HepG2 (cell line): ENCODE measurements around the gene NCMAP. TPM values are rescaled to one million over a fixed set of nuclear protein-coding genes. Genes with fewer than 3 reads are reported as not detected.

Experiments
- CSRNP1 ChIP-seq: sonication (generic); formaldehyde crosslinking; IDR thresholded peaks from 2 replicates; pipeline ENCODE4 v1.8.1; 2023; ENCODE audit warnings: mild to moderate bottlenecking, missing genetic modification reagents
- HDAC2 ChIP-seq: sonication (generic); formaldehyde crosslinking; IDR thresholded peaks from 2 replicates; pipeline ENCODE4 v1.4.0; 2020; ENCODE audit warnings: missing genetic modification reagents
- KAT7 ChIP-seq: IDR thresholded peaks from 2 replicates; pipeline ENCODE4 v1.6.1; 2018; ENCODE audit warnings: borderline replicate concordance, missing compliant biosample characterization
- PAXIP1 ChIP-seq: sonication (generic); formaldehyde crosslinking; conservative IDR thresholded peaks from 2 replicates; pipeline ENCODE4 v1.4.0; 2020; ENCODE audit warnings: mild to moderate bottlenecking, missing genetic modification reagents, moderate library complexity
- SRSF1 ChIP-seq: fragments of 200-400 bp; formaldehyde crosslinking; optimal IDR thresholded peaks from 2 replicates; pipeline ENCODE3; 2017; ENCODE audit warnings: mild to moderate bottlenecking, low read depth, low read length, moderate library complexity
- TARDBP ChIP-seq: sonication (generic); formaldehyde crosslinking; IDR thresholded peaks from 2 replicates; pipeline ENCODE4 v1.8.0; 2022; ENCODE audit warnings: mild to moderate bottlenecking, missing genetic modification reagents
- TBX3 ChIP-seq: fragments of 450-650 bp; IDR thresholded peaks from 2 replicates; pipeline ENCODE4 v1.6.1; 2017; ENCODE audit warnings: antibody characterized with exemption, mild to moderate bottlenecking, inconsistent platforms, borderline replicate concordance
- WIZ ChIP-seq: sonication (generic); formaldehyde crosslinking; IDR thresholded peaks from 2 replicates; pipeline ENCODE4 v1.5.1; 2020; ENCODE audit warnings: mild to moderate bottlenecking, missing genetic modification reagents
- ZNF10 ChIP-seq: sonication (generic); formaldehyde crosslinking; IDR thresholded peaks from 2 replicates; pipeline ENCODE4 v1.4.0; 2020; ENCODE audit warnings: mild to moderate bottlenecking, low read depth, missing genetic modification reagents, borderline replicate concordance
- ZNF276 ChIP-seq: sonication (generic); formaldehyde crosslinking; IDR thresholded peaks from 2 replicates; pipeline ENCODE4 v1.4.0; 2020; ENCODE audit warnings: mild to moderate bottlenecking, low read depth, missing genetic modification reagents
- ZNF362 ChIP-seq: sonication (generic); formaldehyde crosslinking; IDR thresholded peaks from 2 replicates; pipeline ENCODE4 v1.4.0; 2020; ENCODE audit warnings: missing genetic modification reagents, mild to moderate bottlenecking, borderline replicate concordance
- ZNF639 ChIP-seq: conservative IDR thresholded peaks from 2 replicates; pipeline ENCODE4 v1.6.1; 2018; ENCODE audit warnings: missing genetic modification reagents
- ZNF883 ChIP-seq: sonication (generic); formaldehyde crosslinking; IDR thresholded peaks from 2 replicates; pipeline ENCODE4 v1.5.1; 2020; ENCODE audit warnings: mild to moderate bottlenecking, missing genetic modification reagents; ENCODE audit errors: not compliant biosample characterization
- polyA plus RNA-seq, 8 experiments: library from polyadenylated mRNA; depleted of rRNA in 3 of 8; stranded (reverse) in 7 of 8; unstranded in 1 of 8; fragments of >200 nt; fragmentation: Illumina TruSeq in 4 of 8; extraction: Trizol in 4 of 8; gene quantifications; 2 replicates each; pipeline versions ENCODE4 v1.2.1 to v1.2.3, GENCODE V29; 2011 to 2016; ENCODE audit warnings: low read depth in 4 of 8, missing spikeins in 1 of 8, mixed read lengths in 1 of 8; ENCODE audit not compliant: insufficient read depth in 1 of 8
- total RNA-seq, 5 experiments: library from RNA; depleted of rRNA; stranded (reverse); fragments of >200 nt; fragmentation: Illumina TruSeq; extraction: Trizol; gene quantifications; 2 replicates each; pipeline ENCODE4 v1.2.3, GENCODE V29; 2016; ENCODE audit warnings: low read depth in 1 of 5
- TF ChIP-seq, protein P1 (sequence below): IDR thresholded peaks from 2 replicates; pipeline ENCODE4 v1.4.0; 2020; ENCODE audit warnings: mild to moderate bottlenecking, missing genetic modification reagents

Gene NCMAP
- total and polyA plus RNA-seq, 2 of the 13 experiments (the other 11 are each of a cell fraction or from before 2014, with no cell fraction given): 2.7 to 20.0 TPM

DNA sequence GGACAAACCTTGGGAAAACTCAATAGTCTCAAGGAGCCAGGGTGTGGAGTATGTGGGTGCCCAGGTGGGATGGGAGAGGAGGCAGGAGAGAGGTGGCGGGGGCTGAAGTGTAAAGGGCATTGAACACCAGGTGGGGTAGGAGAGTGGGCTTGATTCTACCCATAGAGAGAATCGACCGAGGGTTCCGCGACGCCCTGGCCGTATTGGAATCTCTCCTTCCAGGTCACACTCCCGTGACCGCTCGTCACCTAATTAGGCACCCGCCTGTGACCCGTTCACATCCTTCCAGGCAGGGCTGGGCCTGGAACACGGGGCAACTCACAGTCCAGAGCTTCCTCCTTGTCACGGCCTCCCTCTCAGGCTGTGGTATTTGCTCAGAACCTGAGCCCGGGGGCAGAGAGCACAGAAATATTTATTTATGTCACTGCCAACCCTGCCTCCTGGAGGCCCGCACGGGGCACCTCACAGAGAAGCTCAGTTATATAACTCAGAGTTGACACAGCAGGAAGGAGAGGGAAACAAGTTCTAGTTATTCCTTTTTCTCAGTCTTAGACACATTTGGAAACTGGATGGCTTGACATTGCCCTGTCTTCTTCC is 12.0 kb downstream of the NCMAP start (continued):
- TF ChIP-seq ZNF362 (no peak; the same call in 1 of the 2 replicates), HDAC2 (CRISPR knock-in tag) (peak; percentile 95), ZNF276 (0 out of 2 replicates have a peak, but pooled peaks have one; percentile 32), PAXIP1 (CRISPR knock-in tag) (peak; percentile 99), CSRNP1 (CRISPR knock-in tag) (peak; percentile 80; the same call in 1 of the 2 replicates), ZNF883 (peak; percentile 70), ZNF10 (CRISPR knock-in tag) (no peak), SRSF1 (no peak), TARDBP (CRISPR knock-in tag) (peak; percentile 86; the same call in 1 of the 2 replicates), ZNF639 (no peak; the same call in 1 of the 2 replicates), KAT7 (CRISPR knock-in tag) (peak; percentile 62), TBX3 (peak; percentile 58; the same call in 1 of the 2 replicates), WIZ (CRISPR knock-in tag) (no peak)
- TF ChIP-seq, protein P1, sequence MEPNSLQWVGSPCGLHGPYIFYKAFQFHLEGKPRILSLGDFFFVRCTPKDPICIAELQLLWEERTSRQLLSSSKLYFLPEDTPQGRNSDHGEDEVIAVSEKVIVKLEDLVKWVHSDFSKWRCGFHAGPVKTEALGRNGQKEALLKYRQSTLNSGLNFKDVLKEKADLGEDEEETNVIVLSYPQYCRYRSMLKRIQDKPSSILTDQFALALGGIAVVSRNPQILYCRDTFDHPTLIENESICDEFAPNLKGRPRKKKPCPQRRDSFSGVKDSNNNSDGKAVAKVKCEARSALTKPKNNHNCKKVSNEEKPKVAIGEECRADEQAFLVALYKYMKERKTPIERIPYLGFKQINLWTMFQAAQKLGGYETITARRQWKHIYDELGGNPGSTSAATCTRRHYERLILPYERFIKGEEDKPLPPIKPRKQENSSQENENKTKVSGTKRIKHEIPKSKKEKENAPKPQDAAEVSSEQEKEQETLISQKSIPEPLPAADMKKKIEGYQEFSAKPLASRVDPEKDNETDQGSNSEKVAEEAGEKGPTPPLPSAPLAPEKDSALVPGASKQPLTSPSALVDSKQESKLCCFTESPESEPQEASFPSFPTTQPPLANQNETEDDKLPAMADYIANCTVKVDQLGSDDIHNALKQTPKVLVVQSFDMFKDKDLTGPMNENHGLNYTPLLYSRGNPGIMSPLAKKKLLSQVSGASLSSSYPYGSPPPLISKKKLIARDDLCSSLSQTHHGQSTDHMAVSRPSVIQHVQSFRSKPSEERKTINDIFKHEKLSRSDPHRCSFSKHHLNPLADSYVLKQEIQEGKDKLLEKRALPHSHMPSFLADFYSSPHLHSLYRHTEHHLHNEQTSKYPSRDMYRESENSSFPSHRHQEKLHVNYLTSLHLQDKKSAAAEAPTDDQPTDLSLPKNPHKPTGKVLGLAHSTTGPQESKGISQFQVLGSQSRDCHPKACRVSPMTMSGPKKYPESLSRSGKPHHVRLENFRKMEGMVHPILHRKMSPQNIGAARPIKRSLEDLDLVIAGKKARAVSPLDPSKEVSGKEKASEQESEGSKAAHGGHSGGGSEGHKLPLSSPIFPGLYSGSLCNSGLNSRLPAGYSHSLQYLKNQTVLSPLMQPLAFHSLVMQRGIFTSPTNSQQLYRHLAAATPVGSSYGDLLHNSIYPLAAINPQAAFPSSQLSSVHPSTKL (CRISPR knock-in tag): peak; percentile 95
